ENCODE results near the gene THBS1. TPM values are rescaled to one million over a fixed set of nuclear protein-coding genes. Genes with fewer than 3 reads are reported as not detected.

THBS1 gene
- total RNA-seq, 2 donors from 2014 or later: 13.9 to 16.5 TPM

DNA sequence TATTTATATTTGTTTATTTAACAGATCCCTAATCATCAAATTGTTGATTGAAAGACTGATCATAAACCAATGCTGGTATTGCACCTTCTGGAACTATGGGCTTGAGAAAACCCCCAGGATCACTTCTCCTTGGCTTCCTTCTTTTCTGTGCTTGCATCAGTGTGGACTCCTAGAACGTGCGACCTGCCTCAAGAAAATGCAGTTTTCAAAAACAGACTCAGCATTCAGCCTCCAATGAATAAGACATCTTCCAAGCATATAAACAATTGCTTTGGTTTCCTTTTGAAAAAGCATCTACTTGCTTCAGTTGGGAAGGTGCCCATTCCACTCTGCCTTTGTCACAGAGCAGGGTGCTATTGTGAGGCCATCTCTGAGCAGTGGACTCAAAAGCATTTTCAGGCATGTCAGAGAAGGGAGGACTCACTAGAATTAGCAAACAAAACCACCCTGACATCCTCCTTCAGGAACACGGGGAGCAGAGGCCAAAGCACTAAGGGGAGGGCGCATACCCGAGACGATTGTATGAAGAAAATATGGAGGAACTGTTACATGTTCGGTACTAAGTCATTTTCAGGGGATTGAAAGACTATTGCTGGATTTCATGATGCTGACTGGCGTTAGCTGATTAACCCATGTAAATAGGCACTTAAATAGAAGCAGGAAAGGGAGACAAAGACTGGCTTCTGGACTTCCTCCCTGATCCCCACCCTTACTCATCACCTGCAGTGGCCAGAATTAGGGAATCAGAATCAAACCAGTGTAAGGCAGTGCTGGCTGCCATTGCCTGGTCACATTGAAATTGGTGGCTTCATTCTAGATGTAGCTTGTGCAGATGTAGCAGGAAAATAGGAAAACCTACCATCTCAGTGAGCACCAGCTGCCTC, 14.7 kb downstream of the THBS1 start:
- H3K36me3 Mint-ChIP-seq (ENCODE audit: low read depth): peaks cover 19% of the 10 kb centered on the region
- H3K36me3 ChIP-seq (ENCODE audit: control insufficient read depth, insufficient read depth, low read length): peaks cover 70% of the 10 kb centered on the region
- no peak for TF ChIP-seq CTCF (conservative IDR thresholded peaks at IDR 0.05)

GRCh38 chr15:39596358-39597051, 15.6 kb downstream of the THBS1 start:
- Histone ChIP-seq H3K4me1 (ENCODE audit: control insufficient read depth, insufficient read depth, low read length) (no peaks in the 10 kb centered on the region), H3K27ac (ENCODE audit: low read depth, low read length) (no peak overlapping the region), H3K4me3 (ENCODE audit: low read length) (no peak overlapping the region), H3K27me3 (ENCODE audit: control insufficient read depth, insufficient read depth, low read length, poor library complexity, severe bottlenecking) (no peaks in the 10 kb centered on the region), H3K36me3 (ENCODE audit: control insufficient read depth, insufficient read depth, low read length) (peaks cover 61% of the 10 kb centered on the region), H3K9me3 (ENCODE audit: control insufficient read depth, low read length) (no peaks in the 10 kb centered on the region), H3K9ac (ENCODE audit: extremely low read depth, low read length, poor library complexity, severe bottlenecking) (no peak overlapping the region)
- DNase-seq: no peak
- H3K27ac Mint-ChIP-seq: no peak overlapping the region
- WGBS, 2 experiments (ENCODE audit: insufficient coverage in 1 of 2, insufficient read length in 1 of 2): 94 to 100% methylated on average over 3 to 5 of the region's 5 CpGs
- H3K9me3 Mint-ChIP-seq: no peaks in the 10 kb centered on the region
- peaks cover 14% of the 10 kb centered on the region for H3K36me3 Mint-ChIP-seq (ENCODE audit: low read depth)
- TF ChIP-seq CTCF (conservative IDR thresholded peaks at IDR 0.05): no peak
- H3K4me1 Mint-ChIP-seq: no peaks in the 10 kb centered on the region
- no peak overlapping the region for H3K4me3 Mint-ChIP-seq
- no peaks in the 10 kb centered on the region for H3K27me3 Mint-ChIP-seq (ENCODE audit: insufficient read depth)

More for the DNA sequence above, 14.7 kb downstream of the THBS1 start:
- Histone ChIP-seq H3K9me3 (ENCODE audit: control insufficient read depth, low read length) (no peaks in the 10 kb centered on the region), H3K4me3 (ENCODE audit: low read length) (no peak overlapping the region), H3K9ac (ENCODE audit: extremely low read depth, low read length, poor library complexity, severe bottlenecking) (no peak overlapping the region), H3K4me1 (ENCODE audit: control insufficient read depth, insufficient read depth, low read length) (no peaks in the 10 kb centered on the region), H3K27me3 (ENCODE audit: control insufficient read depth, insufficient read depth, low read length, poor library complexity, severe bottlenecking) (no peaks in the 10 kb centered on the region), H3K27ac (ENCODE audit: low read depth, low read length) (peak overlapping the region; percentile 27)
- no peaks in the 10 kb centered on the region for H3K9me3 Mint-ChIP-seq
- H3K4me3 Mint-ChIP-seq: no peak overlapping the region
- no peak for DNase-seq
- no peaks in the 10 kb centered on the region for H3K27me3 Mint-ChIP-seq (ENCODE audit: insufficient read depth)
- H3K4me1 Mint-ChIP-seq: no peaks in the 10 kb centered on the region
- no peak overlapping the region for H3K27ac Mint-ChIP-seq
- 93 to 97% methylated on average over 7 to 8 of the region's 8 CpGs for WGBS, 2 experiments (ENCODE audit: insufficient coverage in 1 of 2, insufficient read length in 1 of 2)

DNA sequence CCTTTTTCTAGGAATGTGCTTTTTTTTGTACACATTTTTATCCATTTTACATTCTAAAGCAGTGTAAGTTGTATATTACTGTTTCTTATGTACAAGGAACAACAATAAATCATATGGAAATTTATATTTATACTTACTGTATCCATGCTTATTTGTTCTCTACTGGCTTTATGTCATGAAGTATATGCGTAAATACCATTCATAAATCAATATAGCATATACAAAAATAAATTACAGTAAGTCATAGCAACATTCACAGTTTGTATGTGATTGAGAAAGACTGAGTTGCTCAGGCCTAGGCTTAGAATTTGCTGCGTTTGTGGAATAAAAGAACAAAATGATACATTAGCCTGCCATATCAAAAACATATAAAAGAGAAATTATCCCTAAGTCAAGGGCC, 16.5 kb downstream of the THBS1 start:
- Histone ChIP-seq H3K4me3 (ENCODE audit: low read length) (no peak overlapping the region), H3K4me1 (ENCODE audit: control insufficient read depth, insufficient read depth, low read length) (no peaks in the 10 kb centered on the region), H3K9ac (ENCODE audit: extremely low read depth, low read length, poor library complexity, severe bottlenecking) (no peak overlapping the region), H3K27me3 (ENCODE audit: control insufficient read depth, insufficient read depth, low read length, poor library complexity, severe bottlenecking) (no peaks in the 10 kb centered on the region), H3K9me3 (ENCODE audit: control insufficient read depth, low read length) (no peaks in the 10 kb centered on the region), H3K36me3 (ENCODE audit: control insufficient read depth, insufficient read depth, low read length) (peaks cover 53% of the 10 kb centered on the region), H3K27ac (ENCODE audit: low read depth, low read length) (no peak overlapping the region)
- Mint-ChIP-seq H3K4me3 (no peak overlapping the region), H3K9me3 (no peaks in the 10 kb centered on the region), H3K27ac (no peak overlapping the region), H3K4me1 (no peaks in the 10 kb centered on the region), H3K36me3 (ENCODE audit: low read depth) (peaks cover 14% of the 10 kb centered on the region), H3K27me3 (ENCODE audit: insufficient read depth) (no peaks in the 10 kb centered on the region)
- TF ChIP-seq CTCF (conservative IDR thresholded peaks at IDR 0.05): no peak
- WGBS, 2 experiments (ENCODE audit: insufficient coverage in 1 of 2, insufficient read length in 1 of 2): 100% methylated on average over 1 of the region's 2 CpGs; no CpG with 5 or more reads in 1 of the 2 experiments
- DNase-seq: no peak
